GM21619 (cell line): ENCODE results near the gene FBXO3.

Experiments used
- ATAC-seq: cut with Tn5 transposase; IDR thresholded peaks from one replicate; pipeline ENCODE4 v1.9.1; 2021; ENCODE audit not compliant: unreplicated experiment

The FBXO3 gene

DNA sequence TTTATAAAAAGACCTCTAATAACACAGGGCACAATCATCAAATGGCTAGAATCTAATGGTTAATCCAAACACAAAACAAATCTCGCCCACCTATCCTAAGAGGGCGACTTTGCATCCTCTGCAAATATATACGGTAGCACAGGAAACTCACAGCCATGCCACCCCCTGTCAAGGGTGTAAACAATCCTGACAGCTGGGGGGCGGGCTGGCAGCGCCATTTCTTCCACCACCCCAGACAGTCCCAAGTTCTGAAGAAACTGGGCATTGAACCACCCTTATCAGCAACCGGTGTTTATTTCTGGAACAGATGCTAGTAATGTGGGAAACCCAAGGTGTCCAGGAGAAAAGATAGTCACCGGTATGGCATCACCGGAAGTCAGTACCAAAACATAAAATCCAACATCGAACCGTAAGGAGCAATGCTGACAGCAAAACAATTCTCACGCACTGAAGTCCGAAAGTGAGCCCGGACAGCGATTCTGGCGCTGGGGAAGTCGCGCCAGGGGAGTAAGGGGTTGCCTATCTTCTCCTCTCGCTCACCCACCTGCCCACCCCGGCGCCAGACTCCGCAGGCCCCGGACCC is 825 bp downstream of the FBXO3 start:
- peak; percentile 11 for ATAC-seq

- no peak for ATAC-seq
Observed at GRCh38 chr11:33772870-33773269, 1.4 kb downstream of the FBXO3 start.

DNA sequence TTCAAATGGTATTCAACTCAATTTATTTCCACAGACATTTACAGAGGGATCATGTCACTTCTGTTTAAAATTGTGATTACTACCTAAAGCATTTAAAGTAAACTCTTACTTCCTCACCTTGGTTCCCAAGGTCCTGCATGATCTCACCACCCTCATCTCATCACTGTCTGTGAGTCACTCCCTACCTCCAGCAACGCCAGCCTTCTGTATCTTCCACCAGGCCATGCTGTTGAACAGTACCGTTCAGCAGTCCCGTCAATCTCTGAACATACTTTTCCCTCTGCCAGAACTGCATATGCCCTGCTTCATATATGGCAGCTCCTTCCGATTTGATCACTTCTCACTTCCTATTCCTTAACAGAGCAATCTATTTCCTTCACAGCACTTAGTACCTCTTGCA is 2.0 kb downstream of the FBXO3 start:
- ATAC-seq: no peak

DNA sequence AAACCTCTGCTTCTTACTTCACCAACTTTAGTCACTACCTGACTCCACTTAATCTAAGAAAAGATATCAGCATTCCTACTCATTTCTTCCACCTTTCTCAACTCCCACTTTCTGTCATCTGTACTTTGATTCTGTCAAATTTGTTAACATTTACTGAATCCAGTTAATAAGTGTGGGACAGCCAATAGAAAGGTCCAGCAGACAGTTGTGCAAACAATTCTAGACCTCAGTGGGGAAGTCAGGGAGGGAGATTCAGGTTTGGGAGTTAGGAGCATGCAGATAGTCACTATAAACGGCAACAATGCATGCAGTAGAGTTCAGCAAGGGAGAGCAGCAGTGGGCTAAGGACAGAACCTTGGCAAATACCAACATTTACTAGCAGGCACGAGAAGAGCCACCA is 4.1 kb downstream of the FBXO3 start:
- ATAC-seq: no peak

DNA sequence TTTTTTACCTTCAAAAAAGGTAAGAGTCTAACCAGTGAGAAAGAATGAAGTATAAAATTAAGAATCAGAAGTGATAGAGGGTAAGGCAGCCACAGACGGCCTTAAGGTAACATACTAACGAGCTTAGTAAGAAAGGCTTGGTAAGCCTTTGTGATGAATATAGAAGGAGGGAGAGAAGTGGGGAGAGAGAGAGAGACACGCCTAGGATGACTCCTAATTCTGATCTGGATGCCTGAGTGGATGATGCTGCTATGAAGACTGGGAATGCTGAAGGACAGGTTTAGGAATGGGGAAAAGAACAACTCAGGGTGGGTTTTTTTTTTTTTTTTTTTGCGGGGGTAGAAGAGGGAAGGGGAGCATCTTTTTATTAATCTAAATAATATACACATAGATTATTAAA is 4.8 kb downstream of the FBXO3 start:
- no peak for ATAC-seq

DNA sequence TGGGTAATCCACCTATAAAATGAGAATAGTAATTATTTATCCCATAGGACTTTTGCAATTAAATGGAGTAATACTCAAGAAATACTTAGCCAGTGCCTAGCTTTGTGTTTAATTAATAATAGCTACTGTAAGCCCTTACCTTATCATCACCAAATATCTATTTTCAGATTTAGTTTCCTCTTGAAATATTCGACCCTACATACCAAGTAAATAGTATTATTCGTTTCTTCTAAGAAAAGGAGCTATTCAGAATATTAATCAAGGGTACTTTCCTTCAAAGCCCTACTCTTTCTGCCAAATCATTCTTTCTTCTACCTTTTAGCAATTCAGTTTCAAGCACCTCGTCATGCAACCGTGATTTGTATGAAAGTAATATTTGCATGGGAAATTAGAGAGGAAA is 6.7 kb downstream of the FBXO3 start:
- ATAC-seq: no peak

DNA sequence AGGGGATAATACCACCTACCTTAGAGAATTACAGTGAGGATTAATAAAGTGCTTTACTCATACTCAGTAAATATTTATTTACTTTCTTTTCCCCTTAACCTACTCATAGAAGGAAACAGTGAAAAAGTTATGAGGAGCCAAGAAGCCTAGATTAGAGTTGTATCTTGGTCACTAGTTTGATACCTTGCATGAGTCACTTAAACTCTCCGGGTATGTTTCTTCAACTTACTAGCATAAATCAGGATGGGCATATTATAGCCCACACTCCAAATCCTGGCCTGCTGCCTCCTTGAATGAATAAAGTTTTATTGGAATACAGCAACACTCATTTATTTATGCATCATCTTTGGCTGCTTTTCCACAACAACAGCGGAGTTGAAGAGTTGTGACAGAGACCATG is 8.2 kb downstream of the FBXO3 start:
- ATAC-seq: no peak

- ATAC-seq: peak; percentile 94
Observed at GRCh38 chr11:33761471-33761870, 12.8 kb downstream of the FBXO3 start.

GRCh38 chr11:33753304-33753967 is 20.9 kb downstream of the FBXO3 start:
- peak; percentile 100 for ATAC-seq

GRCh38 chr11:33751878-33752277 is 22.4 kb downstream of the FBXO3 start:
- ATAC-seq: no peak

- no peak for ATAC-seq
Observed at GRCh38 chr11:33747979-33748378, 26.3 kb downstream of the FBXO3 start.

DNA sequence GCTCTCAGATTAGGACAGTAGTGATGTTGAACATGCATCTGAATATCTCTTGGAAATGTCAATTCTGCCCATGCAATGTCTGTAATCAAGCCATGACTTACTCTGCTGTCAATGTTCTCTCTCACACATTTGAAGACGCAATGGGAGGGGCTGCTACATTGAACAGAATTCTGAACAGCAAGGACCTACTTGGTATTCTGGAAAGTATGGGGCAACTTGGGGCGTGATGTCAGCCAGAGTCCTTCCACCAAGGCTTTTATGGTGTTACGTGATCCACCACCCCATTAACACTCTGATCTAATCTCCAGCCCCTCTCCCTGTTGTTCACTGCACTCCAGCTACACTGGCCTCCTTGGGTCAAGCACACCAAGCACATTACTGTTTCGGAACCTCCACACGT is 31.0 kb downstream of the FBXO3 start:
- ATAC-seq: no peak

DNA sequence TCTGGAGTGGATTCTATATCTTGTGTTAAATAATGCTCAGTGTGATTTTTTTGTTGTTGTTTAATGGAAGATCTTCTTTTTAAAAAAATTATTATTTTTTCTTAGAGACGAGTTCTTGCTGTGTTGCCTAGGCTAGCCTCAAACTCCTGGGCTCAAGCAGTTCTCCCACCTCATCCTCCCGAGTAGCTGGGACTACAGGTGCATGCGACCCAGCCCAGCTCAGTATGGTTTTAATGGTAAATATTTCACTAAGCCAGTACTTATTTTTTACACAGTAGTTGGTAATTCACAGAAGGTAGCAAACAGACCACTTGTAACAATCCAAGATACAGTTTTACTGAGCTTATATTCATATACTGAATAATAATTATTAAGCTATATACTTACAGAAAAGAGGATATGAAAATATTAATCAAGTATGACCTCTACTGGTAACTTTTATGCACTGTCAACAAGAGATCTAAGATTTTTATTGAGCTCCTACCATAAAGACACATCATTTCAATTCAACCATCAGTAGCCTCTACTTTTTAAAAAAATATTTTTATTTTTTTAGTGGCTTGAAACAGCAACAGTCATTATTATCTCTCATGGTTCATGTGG is 32.0 kb downstream of the FBXO3 start:
- no peak for ATAC-seq

- ATAC-seq: no peak
Observed at GRCh38 chr11:33741806-33742205, 32.5 kb downstream of the FBXO3 start.

DNA sequence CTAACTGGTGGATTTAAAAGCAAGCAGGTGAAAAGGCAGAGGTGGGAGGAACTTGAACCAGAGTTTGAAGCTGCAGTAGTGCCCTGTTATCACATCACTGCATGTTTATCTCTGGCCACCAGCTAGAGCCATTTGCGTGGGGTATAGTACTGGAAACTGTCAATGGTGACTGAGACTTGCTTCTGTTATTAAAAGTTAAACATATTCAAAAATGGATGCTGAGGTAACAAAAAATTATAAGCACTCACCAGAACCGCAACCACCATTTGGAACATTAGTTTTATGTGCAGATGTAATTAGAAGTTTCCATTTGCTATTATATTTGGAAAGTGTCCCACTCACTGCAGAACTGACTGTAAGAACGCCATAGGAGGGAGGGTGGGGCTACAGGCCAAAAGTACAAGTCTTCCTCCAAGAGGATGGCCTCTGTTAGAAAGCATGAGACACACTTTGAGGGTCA is 36.9 kb downstream of the FBXO3 start:
- ATAC-seq: no peak

GRCh38 chr11:33736148-33736812 is 38.0 kb downstream of the FBXO3 start, which contains the start of gene CD59:
Gene CD59 (minus strand): TSS chr11:33736423. CDS start chr11:33722445, 13,978 bp downstream.
- peak; percentile 48 for ATAC-seq

- peak; percentile 52 for ATAC-seq
Observed at GRCh38 chr11:33735271-33736147, 38.8 kb downstream of the FBXO3 start.

DNA sequence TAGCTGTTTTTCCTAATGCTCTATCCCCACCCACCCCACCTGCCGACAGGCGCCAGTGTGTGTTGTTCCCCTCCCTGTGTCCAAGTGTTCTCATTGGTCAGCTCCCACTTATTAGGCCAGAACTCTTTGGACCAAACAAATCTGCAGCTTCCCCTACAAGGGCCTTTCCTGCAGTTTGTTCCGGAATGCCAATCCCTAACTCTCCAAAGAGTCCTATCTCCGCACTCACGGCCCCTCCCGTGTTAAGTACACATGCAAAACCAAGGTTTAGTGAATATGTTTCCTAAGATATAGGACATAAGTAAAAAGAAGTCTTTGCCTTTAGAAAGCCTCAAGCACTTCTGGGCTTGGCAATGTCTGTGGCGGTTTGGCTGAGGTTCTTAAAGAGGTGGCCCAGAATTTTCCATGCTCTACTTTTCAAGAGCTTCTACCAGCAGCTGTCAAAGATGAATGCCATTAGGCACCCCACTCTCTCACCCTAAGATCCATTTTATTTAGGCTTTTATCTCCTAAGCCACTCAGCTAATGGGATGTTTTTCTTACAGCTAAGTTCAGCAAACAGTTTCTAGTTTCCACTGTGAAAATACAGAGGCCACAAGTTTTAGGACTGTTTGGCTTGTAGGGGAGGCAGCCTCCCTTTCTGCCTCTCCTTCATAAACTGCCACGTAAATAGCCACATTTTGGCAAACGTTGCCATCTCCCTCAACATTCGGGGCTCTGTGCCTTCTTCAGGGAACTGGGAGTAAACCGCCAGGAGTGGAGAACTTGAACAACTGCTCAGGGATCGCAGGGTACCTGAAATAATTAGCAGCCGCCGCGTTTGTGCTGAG is 39.7 kb downstream of the FBXO3 start:
- no peak for ATAC-seq

- no peak for ATAC-seq
Observed at GRCh38 chr11:33733980-33734379, 40.3 kb downstream of the FBXO3 start.
